Measurements from ENCODE around the gene ZNF782. TPM values are rescaled to one million over a fixed set of nuclear protein-coding genes. Genes with fewer than 3 reads are reported as not detected.

Gene ZNF782
- total RNA-seq, 1 experiment from 2014 or later = 11.5 TPM

DNA sequence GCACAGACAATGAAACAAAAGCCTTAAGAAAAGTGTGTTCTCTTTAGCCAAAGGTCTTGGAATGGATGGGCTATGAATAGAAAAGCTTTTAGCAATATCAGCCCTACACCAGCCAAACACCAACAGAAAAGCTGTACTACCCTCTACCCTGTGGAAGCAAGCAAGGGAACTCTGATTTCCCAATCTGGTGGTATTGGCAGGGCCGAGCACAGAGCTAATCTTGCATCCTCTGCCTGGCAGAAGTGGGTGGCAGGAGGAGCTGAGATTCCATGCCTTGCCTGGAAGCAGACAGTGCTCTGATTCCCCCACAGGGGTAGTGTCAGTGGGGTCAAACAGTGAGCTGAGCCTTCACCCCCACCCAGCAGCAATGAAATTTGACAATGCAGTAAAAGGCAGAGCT is 29.6 kb upstream of the ZNF782 start:
- H3K36me3 ChIP-seq (ENCODE audit: low read depth) = no peaks in the 10 kb centered on the region; the same call in 1 of the 2 replicates
- peak overlapping the region; percentile 57 for H3K4me2 ChIP-seq
- peaks cover 30% of the 10 kb centered on the region for H3K4me1 ChIP-seq (replicated peaks; ENCODE audit: insufficient read depth)
- peak overlapping the region; percentile 74 for H3K27ac ChIP-seq
- DNase-seq = no peak
- H3K79me2 ChIP-seq (ENCODE audit: low read depth) = no peaks in the 10 kb centered on the region
- ChIA-PET CTCF (interaction anchor here (0.8 to 2.5 kb wide), 4 partner anchors 8 to 29 kb away, joined by 3 to 25 read pairs (median 4); partner anchors contain the start of gene ZNF782), POLR2A (ENCODE audit: unreplicated experiment) (interaction anchor here (0.5 to 0.8 kb wide), 4 partner anchors 9 to 221 kb away, joined by 3 to 6 read pairs (median 4); no protein-coding TSS in a partner anchor)
- H3K27me3 ChIP-seq (ENCODE audit: insufficient read depth, low read depth) = no peaks in the 10 kb centered on the region
- BruUV-seq (replicated peaks) = TSS peak; percentile 28
- H3K4me3 ChIP-seq = no peak overlapping the region
- H4K20me1 ChIP-seq (ENCODE audit: insufficient read depth) = no peaks in the 10 kb centered on the region
- H2AFZ ChIP-seq = no peak overlapping the region
- H3F3A ChIP-seq (ENCODE audit: insufficient read depth, low read depth) = peaks cover 24% of the 10 kb centered on the region
- H3K9me3 ChIP-seq (ENCODE audit: insufficient read depth, low read depth) = no peaks in the 10 kb centered on the region; the same call in 1 of the 2 replicates
- intact Hi-C loops (cut with micrococcal nuclease; ENCODE audit: unreplicated experiment) = loop anchor here (1.0 kb wide), 2 partner anchors 9 to 26 kb away; no protein-coding TSS in a partner anchor
- no peaks in the 10 kb centered on the region for H3K9me2 ChIP-seq (ENCODE audit: insufficient read depth)
- TF ChIP-seq, protein P1, sequence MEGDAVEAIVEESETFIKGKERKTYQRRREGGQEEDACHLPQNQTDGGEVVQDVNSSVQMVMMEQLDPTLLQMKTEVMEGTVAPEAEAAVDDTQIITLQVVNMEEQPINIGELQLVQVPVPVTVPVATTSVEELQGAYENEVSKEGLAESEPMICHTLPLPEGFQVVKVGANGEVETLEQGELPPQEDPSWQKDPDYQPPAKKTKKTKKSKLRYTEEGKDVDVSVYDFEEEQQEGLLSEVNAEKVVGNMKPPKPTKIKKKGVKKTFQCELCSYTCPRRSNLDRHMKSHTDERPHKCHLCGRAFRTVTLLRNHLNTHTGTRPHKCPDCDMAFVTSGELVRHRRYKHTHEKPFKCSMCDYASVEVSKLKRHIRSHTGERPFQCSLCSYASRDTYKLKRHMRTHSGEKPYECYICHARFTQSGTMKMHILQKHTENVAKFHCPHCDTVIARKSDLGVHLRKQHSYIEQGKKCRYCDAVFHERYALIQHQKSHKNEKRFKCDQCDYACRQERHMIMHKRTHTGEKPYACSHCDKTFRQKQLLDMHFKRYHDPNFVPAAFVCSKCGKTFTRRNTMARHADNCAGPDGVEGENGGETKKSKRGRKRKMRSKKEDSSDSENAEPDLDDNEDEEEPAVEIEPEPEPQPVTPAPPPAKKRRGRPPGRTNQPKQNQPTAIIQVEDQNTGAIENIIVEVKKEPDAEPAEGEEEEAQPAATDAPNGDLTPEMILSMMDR (conservative IDR thresholded peaks at IDR 0.05) = no peak
- no peak for TF ChIP-seq EZH2 (IDR thresholded peaks at IDR 0.05; ENCODE audit: low read depth)

- Histone ChIP-seq H3K4me1 (replicated peaks; ENCODE audit: insufficient read depth) (peaks cover 17% of the 10 kb centered on the region), H4K20me1 (ENCODE audit: insufficient read depth) (no peaks in the 10 kb centered on the region), H2AFZ (no peak overlapping the region), H3K79me2 (ENCODE audit: low read depth) (no peaks in the 10 kb centered on the region), H3K9me2 (ENCODE audit: insufficient read depth) (no peaks in the 10 kb centered on the region), H3K4me2 (no peak overlapping the region), H3K9me3 (ENCODE audit: insufficient read depth, low read depth) (no peaks in the 10 kb centered on the region), H3K4me3 (no peak overlapping the region), H3K36me3 (ENCODE audit: low read depth) (no peaks in the 10 kb centered on the region), H3K27ac (no peak overlapping the region), H3F3A (ENCODE audit: insufficient read depth, low read depth) (peaks cover 28% of the 10 kb centered on the region; the same call in 1 of the 2 replicates), H3K27me3 (ENCODE audit: insufficient read depth, low read depth) (no peaks in the 10 kb centered on the region)
- BruUV-seq (replicated peaks) = no TSS peak
- CTCF ChIA-PET = no interaction called here
- TF ChIP-seq, protein P1 (conservative IDR thresholded peaks at IDR 0.05) = no peak
- no peak for TF ChIP-seq EZH2 (IDR thresholded peaks at IDR 0.05; ENCODE audit: low read depth)
- intact Hi-C loops (cut with micrococcal nuclease; ENCODE audit: unreplicated experiment) = loop anchor here (5.0 kb wide), 1 partner anchor 170 kb away; no protein-coding TSS in a partner anchor
- POLR2A ChIA-PET (ENCODE audit: unreplicated experiment) = no interaction called here
- no peak for DNase-seq
Observed at GRCh38 chr9:96877269-96877668, 23.0 kb upstream of the ZNF782 start.

DNA sequence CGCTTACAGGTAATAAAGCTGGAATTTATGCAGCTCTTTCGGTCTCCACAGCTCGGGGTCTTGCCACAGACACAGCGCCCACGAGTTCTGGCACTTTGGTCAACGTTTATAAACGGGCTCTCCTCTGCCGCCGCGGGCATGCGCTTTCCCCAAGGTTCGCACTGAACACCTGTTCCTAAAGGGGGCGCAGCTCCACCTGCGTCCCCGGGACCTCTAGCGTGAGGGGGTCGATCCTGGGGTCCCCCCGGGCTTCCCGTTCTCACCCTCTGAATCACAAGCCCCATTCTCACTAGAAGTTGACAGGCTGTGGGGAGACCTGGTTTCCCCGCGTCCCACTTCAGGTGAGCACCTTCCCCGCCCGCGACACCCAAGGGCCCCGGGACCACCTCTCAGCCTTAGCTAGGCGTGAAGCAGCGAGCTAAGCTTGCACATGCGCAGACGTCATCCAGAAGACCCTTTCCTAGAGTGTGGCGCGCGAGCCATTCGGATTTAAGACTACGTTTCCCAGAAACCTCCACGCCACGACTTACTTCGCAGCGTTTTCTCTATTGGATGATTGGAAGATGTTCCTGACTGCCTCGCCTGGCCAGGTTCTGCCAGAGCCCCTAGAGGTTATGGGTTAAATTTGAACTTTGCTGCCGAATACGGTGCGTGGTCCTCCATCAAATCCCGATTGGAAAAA is 21.3 kb upstream of the ZNF782 start:
- Histone ChIP-seq H3K4me3 (peak overlapping the region; percentile 91), H3K36me3 (ENCODE audit: low read depth) (no peaks in the 10 kb centered on the region), H3K9me2 (ENCODE audit: insufficient read depth) (no peaks in the 10 kb centered on the region), H3K4me1 (replicated peaks; ENCODE audit: insufficient read depth) (peaks cover 17% of the 10 kb centered on the region), H3K27me3 (ENCODE audit: insufficient read depth, low read depth) (no peaks in the 10 kb centered on the region), H3K4me2 (peak overlapping the region; percentile 99), H3F3A (ENCODE audit: insufficient read depth, low read depth) (peaks cover 28% of the 10 kb centered on the region; the same call in 1 of the 2 replicates), H4K20me1 (ENCODE audit: insufficient read depth) (no peaks in the 10 kb centered on the region), H2AFZ (peak overlapping the region; percentile 89), H3K27ac (peak overlapping the region; percentile 83), H3K9me3 (ENCODE audit: insufficient read depth, low read depth) (no peaks in the 10 kb centered on the region), H3K79me2 (ENCODE audit: low read depth) (no peaks in the 10 kb centered on the region)
- ChIA-PET CTCF (interaction anchor here (1.0 to 1.3 kb wide), 2 partner anchors 8 to 16 kb away, joined by 3 to 6 read pairs; no protein-coding TSS in a partner anchor), POLR2A (ENCODE audit: unreplicated experiment) (interaction anchor here (0.6 to 1.3 kb wide), 3 partner anchors 16 to 257 kb away, joined by 4 to 15 read pairs (median 6); no protein-coding TSS in a partner anchor)
- peak; percentile 68 to 77 for DNase-seq
- TF ChIP-seq, protein P1 (conservative IDR thresholded peaks at IDR 0.05) = peak; percentile 52; the same call in 1 of the 2 replicates
- TF ChIP-seq EZH2 (IDR thresholded peaks at IDR 0.05; ENCODE audit: low read depth) = no peak
- intact Hi-C loops (cut with micrococcal nuclease; ENCODE audit: unreplicated experiment) = loop anchor here (1.0 to 5.0 kb wide), 3 partner anchors 9 to 172 kb away; no protein-coding TSS in a partner anchor
- TSS peak; percentile 93 for BruUV-seq (replicated peaks)

Measured in PC-9 (cell line).